ENCODE data around the gene GP9. TPM values are rescaled to one million over a fixed set of nuclear protein-coding genes. Genes with fewer than 3 reads are reported as not detected.

GP9 gene
- total and polyA plus RNA-seq, 7 donors, result 0.26 TPM; not detected in 6

DNA sequence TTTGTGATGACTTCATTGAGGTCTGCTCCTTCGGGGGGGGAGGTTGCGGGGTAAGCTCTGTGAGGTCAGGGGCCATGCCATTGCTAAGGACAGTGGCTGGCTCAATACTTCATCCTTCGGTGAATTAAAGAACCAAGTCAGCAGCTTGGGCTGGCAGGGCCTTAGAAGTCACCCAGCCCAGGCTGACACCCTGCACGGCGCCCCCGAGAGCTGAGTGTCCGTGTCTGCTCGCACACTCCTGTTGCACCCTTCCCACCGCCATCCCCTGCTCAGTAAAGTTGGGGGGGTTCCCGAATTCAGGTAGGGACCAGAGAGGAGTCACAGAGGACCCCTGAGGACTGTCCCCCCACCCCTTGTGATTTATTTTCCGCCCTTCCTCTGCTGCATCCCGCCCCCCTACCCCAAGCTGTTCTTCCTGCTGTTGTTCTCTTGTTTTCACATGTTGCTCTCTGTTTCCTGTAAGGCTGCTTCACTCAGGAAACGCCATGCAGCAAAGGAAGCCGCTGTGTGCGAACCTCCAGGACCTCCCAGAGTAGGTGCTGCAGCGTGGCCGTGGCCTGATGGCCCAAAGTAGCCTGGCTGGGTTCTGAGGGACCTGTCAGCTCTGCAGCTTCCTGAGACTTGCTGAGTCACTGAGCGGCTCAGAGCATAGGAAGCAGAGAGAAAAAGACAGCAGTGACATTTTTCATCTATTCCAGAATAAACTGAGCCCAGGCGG, 45.0 kb upstream of the GP9 start:
- peaks cover 0 to 21% (median 8%) of the 10 kb centered on the region in 4 donors for H3K4me1 ChIP-seq
- peak in 2 of 4 donors; percentile 5 to 16 for TF ChIP-seq POLR2AphosphoS5 (IDR thresholded peaks at IDR 0.05)
- TF ChIP-seq, protein P1, sequence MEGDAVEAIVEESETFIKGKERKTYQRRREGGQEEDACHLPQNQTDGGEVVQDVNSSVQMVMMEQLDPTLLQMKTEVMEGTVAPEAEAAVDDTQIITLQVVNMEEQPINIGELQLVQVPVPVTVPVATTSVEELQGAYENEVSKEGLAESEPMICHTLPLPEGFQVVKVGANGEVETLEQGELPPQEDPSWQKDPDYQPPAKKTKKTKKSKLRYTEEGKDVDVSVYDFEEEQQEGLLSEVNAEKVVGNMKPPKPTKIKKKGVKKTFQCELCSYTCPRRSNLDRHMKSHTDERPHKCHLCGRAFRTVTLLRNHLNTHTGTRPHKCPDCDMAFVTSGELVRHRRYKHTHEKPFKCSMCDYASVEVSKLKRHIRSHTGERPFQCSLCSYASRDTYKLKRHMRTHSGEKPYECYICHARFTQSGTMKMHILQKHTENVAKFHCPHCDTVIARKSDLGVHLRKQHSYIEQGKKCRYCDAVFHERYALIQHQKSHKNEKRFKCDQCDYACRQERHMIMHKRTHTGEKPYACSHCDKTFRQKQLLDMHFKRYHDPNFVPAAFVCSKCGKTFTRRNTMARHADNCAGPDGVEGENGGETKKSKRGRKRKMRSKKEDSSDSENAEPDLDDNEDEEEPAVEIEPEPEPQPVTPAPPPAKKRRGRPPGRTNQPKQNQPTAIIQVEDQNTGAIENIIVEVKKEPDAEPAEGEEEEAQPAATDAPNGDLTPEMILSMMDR (IDR thresholded peaks at IDR 0.05), result no peak
- 47 to 85% methylated on average over 19 of the region's 19 CpGs for WGBS, 2 donors
- no peak for DNase-seq
- no peaks in the 10 kb centered on the region for H3K9me3 ChIP-seq
- peak overlapping the region; percentile 47 to 69 (median 56) for H3K27ac ChIP-seq
- no peak overlapping the region for H3K4me3 ChIP-seq
- H3K36me3 ChIP-seq, result no peaks in the 10 kb centered on the region
- H3K27me3 ChIP-seq, result no peaks in the 10 kb centered on the region
- intact Hi-C loops (cut with DNase I), result no loop called here

DNA sequence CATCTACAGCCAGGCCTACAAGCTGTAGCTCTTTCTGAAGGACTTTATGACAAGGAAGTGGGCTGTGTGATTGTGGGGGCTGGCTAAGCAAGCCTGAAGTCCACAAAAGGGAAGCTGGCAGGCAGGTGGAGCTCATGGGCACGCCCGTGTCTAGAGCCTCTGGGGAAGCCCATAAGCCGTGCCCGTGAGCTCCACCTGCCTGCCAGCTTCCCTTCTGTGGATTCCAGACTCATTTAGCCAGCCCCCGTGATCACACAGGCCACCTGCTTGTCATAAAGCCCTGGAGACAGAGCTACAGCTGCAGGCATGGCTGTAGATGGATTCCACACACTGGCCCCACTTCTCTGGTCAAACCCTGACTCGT, 44.2 kb upstream of the GP9 start:
- Histone ChIP-seq H3K27ac (peak overlapping the region; percentile 47 to 69 (median 56)), H3K9me3 (no peaks in the 10 kb centered on the region), H3K4me3 (no peak overlapping the region), H3K27me3 (no peaks in the 10 kb centered on the region), H3K36me3 (no peaks in the 10 kb centered on the region), H3K4me1 (peaks cover 0 to 21% (median 8%) of the 10 kb centered on the region in 4 donors)
- intact Hi-C loops (cut with DNase I), result no loop called here
- no peak for DNase-seq
- TF ChIP-seq POLR2A (IDR thresholded peaks at IDR 0.05) (no peak), EP300 (IDR thresholded peaks at IDR 0.05) (no peak), POLR2AphosphoS5 (IDR thresholded peaks at IDR 0.05) (no peak)
- TF ChIP-seq, protein P1 (IDR thresholded peaks at IDR 0.05), result no peak
- WGBS, 2 donors, result 5 to 20% methylated on average over 6 of the region's 6 CpGs

DNA sequence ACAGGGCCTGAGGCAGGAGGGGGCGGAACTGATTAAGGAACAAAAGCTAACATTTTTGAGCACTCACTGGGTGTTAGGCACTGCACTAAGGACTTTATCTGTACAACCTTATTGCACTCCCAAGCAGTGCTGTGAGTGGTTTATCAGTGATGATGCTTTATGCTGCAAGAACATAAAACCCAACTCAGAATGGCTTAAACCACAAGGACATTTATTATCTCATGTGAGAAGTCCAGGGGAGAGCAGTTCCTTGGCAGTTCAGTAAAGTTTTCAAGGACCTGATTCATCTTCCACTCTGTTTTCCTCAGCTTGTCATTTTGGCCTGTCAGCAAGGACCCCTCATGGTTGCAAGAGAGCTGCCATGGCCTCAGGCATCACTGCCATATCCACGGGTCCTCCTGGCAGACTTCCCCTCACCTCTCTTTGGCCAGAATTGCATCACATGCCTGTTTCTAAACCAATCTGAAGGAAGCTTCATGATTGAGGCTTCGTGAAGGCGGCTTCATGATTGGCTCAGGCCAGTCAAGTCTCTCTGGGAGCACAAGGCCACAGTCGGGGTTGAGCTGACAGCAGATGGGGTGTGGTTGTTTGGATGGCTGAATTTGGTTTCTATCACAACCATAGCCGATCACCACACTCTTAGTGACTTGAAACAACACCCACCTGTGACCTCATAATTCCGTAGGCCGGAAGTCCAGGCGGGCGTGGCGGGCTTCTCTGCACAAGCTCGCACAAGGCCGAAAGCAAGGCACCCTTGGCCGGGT, 43.7 kb upstream of the GP9 start:
- Histone ChIP-seq H3K36me3 (no peaks in the 10 kb centered on the region), H3K9me3 (no peaks in the 10 kb centered on the region), H3K4me1 (peaks cover 0 to 21% (median 8%) of the 10 kb centered on the region in 4 donors), H3K27me3 (no peaks in the 10 kb centered on the region), H3K27ac (peak overlapping the region; percentile 47 to 69 (median 56)), H3K4me3 (no peak overlapping the region)
- intact Hi-C loops (cut with DNase I), result no loop called here
- no peak for DNase-seq
- TF ChIP-seq POLR2A (IDR thresholded peaks at IDR 0.05), result no peak
- no peak for TF ChIP-seq POLR2AphosphoS5 (IDR thresholded peaks at IDR 0.05)
- TF ChIP-seq, protein P1 (IDR thresholded peaks at IDR 0.05), result no peak
- TF ChIP-seq EP300 (IDR thresholded peaks at IDR 0.05), result no peak
- 27 to 56% methylated on average over 14 of the region's 14 CpGs for WGBS, 2 donors

DNA sequence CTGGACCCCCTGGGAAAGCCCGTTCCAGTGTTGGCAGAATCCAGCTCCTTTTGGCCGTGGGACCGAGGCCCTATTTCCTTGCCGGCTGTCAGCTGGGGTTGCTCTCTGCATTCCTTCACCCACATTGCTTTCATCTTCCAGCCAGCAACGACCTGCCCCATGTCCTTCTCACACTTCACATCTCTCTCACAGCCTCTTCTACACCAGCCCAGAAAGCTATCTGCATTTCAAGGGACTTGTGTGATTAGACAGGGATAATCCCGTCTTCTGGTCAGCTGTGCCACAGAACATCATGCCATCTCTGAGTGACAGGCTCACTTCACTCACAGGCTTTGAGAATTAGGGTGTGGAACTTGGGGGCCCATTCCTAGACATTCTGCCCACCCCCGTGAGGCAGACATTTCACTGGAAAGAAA, 43.1 kb upstream of the GP9 start:
- H3K4me1 ChIP-seq, result peaks cover 0 to 21% (median 8%) of the 10 kb centered on the region in 4 donors
- H3K27ac ChIP-seq, result peak overlapping the region; percentile 47 to 69 (median 56)

More for the DNA sequence above, 43.1 kb upstream of the GP9 start:
- no peak for DNase-seq
- H3K4me3 ChIP-seq, result no peak overlapping the region
- TF ChIP-seq, protein P1 (IDR thresholded peaks at IDR 0.05), result no peak
- no peak for TF ChIP-seq EP300 (IDR thresholded peaks at IDR 0.05)
- no peaks in the 10 kb centered on the region for H3K36me3 ChIP-seq
- no peaks in the 10 kb centered on the region for H3K9me3 ChIP-seq
- 39 to 49% methylated on average over 7 of the region's 7 CpGs for WGBS, 2 donors
- intact Hi-C loops (cut with DNase I), result no loop called here
- no peaks in the 10 kb centered on the region for H3K27me3 ChIP-seq

Data from sigmoid colon (tissue), 7 donors.